Lung (tissue), 12 donors: ENCODE data around the gene ZDHHC20. TPM values are rescaled to one million over a fixed set of nuclear protein-coding genes. Genes with fewer than 3 reads are reported as not detected.

ENCODE experiments used
- ATAC-seq: fragments of 200-7000 bp; cut with Tn5 transposase; one replicate; pipeline ENCODE4 v1.9.1; 2020; ENCODE audit warnings: moderate number of reproducible peaks; ENCODE audit not compliant: insufficient read depth, low FRiP score
- DNase-seq, 3 donors: peaks; one replicate each; pipeline ENCODE4 v3.0.0-alpha.2; 2013 to 2017
- H3K27ac ChIP-seq, 2 donors: one replicate each; pipeline ENCODE4 v1.5.1; 2013; ENCODE audit warnings: mild to moderate bottlenecking in 2 of 2, moderate library complexity in 2 of 2, control low read depth in 1 of 2, inconsistent platforms in 1 of 2, low read depth in 1 of 2, low read length in 1 of 2
- H3K27me3 ChIP-seq, 3 donors: one replicate each; pipeline ENCODE4 v1.5.1; 2013; ENCODE audit warnings: low read length in 2 of 3; ENCODE audit not compliant: control insufficient read depth in 3 of 3, insufficient read depth in 3 of 3
- H3K36me3 ChIP-seq, 4 donors: one replicate each; pipeline ENCODE4 v1.5.1; 2013; ENCODE audit warnings: low read length in 4 of 4, mild to moderate bottlenecking in 1 of 4, moderate library complexity in 1 of 4; ENCODE audit not compliant: control insufficient read depth in 4 of 4, insufficient read depth in 4 of 4
- H3K4me1 ChIP-seq, 5 donors: one replicate each; pipeline ENCODE4 v1.5.1; 2013; ENCODE audit warnings: low read length in 5 of 5, mild to moderate bottlenecking in 2 of 5, moderate library complexity in 1 of 5; ENCODE audit not compliant: control insufficient read depth in 5 of 5, insufficient read depth in 5 of 5
- H3K4me3 ChIP-seq: one replicate; pipeline ENCODE4 v1.5.1; 2013; ENCODE audit warnings: mild to moderate bottlenecking, control low read depth, moderate library complexity
- H3K9ac ChIP-seq, 2 donors: one replicate each; pipeline ENCODE4 v1.5.1; 2013; ENCODE audit warnings: low read length in 2 of 2, control low read depth in 1 of 2; ENCODE audit not compliant: insufficient read depth in 1 of 2
- H3K9me3 ChIP-seq, 4 donors: one replicate each; pipeline ENCODE4 v1.5.1; 2013; ENCODE audit warnings: low read length in 3 of 4, mild to moderate bottlenecking in 1 of 4, moderate library complexity in 1 of 4; ENCODE audit not compliant: control insufficient read depth in 4 of 4, insufficient read depth in 3 of 4
- CTCF ChIP-seq: IDR thresholded peaks from 2 replicates; pipeline ENCODE4 v1.5.1; 2012; ENCODE audit warnings: mild to moderate bottlenecking; ENCODE audit errors: control extremely low read depth, extremely low read depth
- WGBS, 2 donors: extraction: QIAGEN DNeasy Blood & Tissue Kit; methylation state at CpG; one replicate each; pipeline ENCODE4 v1.1.7; 2013; 5-methylcytosine and 5-hydroxymethylcytosine counted together
- polyA plus RNA-seq, 2 donors: library from polyadenylated mRNA; stranded (reverse); fragments of 200-250 nt; gene quantifications; one replicate each; pipeline ENCODE4 v1.2.1, GENCODE V29; 2013
- total RNA-seq, 2 donors: library from RNA; depleted of rRNA in 1 of 2; stranded (reverse); fragments of >200 nt in 1 of 2; gene quantifications; one replicate each; pipeline ENCODE4 v1.2.1, GENCODE V29; 2014 to 2021
- donor health status: control.
- donor health status: control.
- donor health status: Bipolar disorder and iron deficiency.
- donor health status: healthy.
- donor health status: DM: yes; HTN: yes; CAD: no.

ZDHHC20 gene
- total and polyA plus RNA-seq, 4 donors, result 22.8 to 153 (median 47.0) TPM

- TF ChIP-seq CTCF, result no peak
- H3K4me1 ChIP-seq, result peaks cover 0 to 6% (median 0%) of the 10 kb centered on the region in 5 donors
- H3K27me3 ChIP-seq, result no peaks in the 10 kb centered on the region
- H3K36me3 ChIP-seq, result no peaks in the 10 kb centered on the region
- WGBS, 2 donors, result 76 to 92% methylated on average over 4 of the region's 4 CpGs
- no peak for ATAC-seq
- no peak overlapping the region for H3K9ac ChIP-seq
- no peak overlapping the region for H3K27ac ChIP-seq
- no peaks in the 10 kb centered on the region for H3K9me3 ChIP-seq
- no peak for DNase-seq
- no peak overlapping the region for H3K4me3 ChIP-seq
Measured at GRCh38 chr13:21343659-21344058, 115.4 kb downstream of the ZDHHC20 start.

- H3K9ac ChIP-seq, result no peak overlapping the region
- ATAC-seq, result no peak
- no peaks in the 10 kb centered on the region for H3K36me3 ChIP-seq
- H3K4me1 ChIP-seq, result peaks cover 0 to 6% (median 0%) of the 10 kb centered on the region in 5 donors
- 76 to 86% methylated on average over 5 of the region's 5 CpGs for WGBS, 2 donors
- DNase-seq, result no peak
- TF ChIP-seq CTCF, result no peak
- H3K27ac ChIP-seq, result no peak overlapping the region
- H3K27me3 ChIP-seq, result no peaks in the 10 kb centered on the region
- no peak overlapping the region for H3K4me3 ChIP-seq
- no peaks in the 10 kb centered on the region for H3K9me3 ChIP-seq
Measured at GRCh38 chr13:21342699-21343442, 116.2 kb downstream of the ZDHHC20 start.

- WGBS, 2 donors, result 88 to 89% methylated on average over 19 of the region's 19 CpGs
- Histone ChIP-seq H3K9ac (no peak overlapping the region), H3K27me3 (no peaks in the 10 kb centered on the region), H3K27ac (no peak overlapping the region), H3K9me3 (no peaks in the 10 kb centered on the region), H3K4me1 (peaks cover 0 to 6% (median 0%) of the 10 kb centered on the region in 5 donors), H3K4me3 (no peak overlapping the region), H3K36me3 (no peaks in the 10 kb centered on the region)
- DNase-seq (peak in 1 of 3 donors; percentile 9), ATAC-seq (no peak)
- no peak for TF ChIP-seq CTCF
Measured at GRCh38 chr13:21341637-21342422, 117.3 kb downstream of the ZDHHC20 start.
